ENCODE data around the gene NRXN2.

NRXN2 gene

GRCh38 chr11:64726211-64726641 lies 3.2 kb upstream of the NRXN2 start:
- TF ChIP-seq, protein P1, sequence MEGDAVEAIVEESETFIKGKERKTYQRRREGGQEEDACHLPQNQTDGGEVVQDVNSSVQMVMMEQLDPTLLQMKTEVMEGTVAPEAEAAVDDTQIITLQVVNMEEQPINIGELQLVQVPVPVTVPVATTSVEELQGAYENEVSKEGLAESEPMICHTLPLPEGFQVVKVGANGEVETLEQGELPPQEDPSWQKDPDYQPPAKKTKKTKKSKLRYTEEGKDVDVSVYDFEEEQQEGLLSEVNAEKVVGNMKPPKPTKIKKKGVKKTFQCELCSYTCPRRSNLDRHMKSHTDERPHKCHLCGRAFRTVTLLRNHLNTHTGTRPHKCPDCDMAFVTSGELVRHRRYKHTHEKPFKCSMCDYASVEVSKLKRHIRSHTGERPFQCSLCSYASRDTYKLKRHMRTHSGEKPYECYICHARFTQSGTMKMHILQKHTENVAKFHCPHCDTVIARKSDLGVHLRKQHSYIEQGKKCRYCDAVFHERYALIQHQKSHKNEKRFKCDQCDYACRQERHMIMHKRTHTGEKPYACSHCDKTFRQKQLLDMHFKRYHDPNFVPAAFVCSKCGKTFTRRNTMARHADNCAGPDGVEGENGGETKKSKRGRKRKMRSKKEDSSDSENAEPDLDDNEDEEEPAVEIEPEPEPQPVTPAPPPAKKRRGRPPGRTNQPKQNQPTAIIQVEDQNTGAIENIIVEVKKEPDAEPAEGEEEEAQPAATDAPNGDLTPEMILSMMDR (IDR thresholded peaks at IDR 0.05) = no peak

DNA sequence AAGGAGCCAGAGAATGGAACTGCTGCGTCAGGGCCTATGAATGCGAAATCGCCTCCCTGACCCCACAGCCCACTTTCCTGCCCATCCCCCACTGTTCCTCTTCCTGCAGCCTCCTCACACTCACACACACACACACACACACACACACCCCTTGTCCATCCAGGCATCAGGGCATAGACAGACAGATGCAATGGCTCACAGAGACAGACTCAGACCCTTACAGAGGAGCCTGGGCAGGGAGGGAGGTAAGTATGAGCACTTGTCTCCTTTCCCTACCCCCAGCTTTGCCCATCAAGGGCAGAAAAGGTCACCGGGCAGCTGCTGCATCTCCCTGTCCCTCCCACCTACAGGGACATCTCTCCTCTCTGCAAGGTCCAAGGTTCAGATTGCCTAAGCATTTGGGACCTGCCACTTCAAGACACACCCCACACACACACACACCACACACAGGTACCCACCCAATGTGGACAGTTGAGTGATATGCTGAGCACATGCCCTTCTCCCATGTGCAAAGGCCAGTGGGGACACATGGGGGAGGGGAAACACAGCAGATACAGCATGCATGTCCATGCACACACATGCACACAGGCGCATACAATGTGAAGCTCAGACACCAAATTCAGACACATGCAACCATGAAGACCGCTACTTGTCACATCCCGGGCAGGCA lies 2.0 kb upstream of the NRXN2 start:
- TF ChIP-seq, protein P1 (IDR thresholded peaks at IDR 0.05) = no peak

DNA sequence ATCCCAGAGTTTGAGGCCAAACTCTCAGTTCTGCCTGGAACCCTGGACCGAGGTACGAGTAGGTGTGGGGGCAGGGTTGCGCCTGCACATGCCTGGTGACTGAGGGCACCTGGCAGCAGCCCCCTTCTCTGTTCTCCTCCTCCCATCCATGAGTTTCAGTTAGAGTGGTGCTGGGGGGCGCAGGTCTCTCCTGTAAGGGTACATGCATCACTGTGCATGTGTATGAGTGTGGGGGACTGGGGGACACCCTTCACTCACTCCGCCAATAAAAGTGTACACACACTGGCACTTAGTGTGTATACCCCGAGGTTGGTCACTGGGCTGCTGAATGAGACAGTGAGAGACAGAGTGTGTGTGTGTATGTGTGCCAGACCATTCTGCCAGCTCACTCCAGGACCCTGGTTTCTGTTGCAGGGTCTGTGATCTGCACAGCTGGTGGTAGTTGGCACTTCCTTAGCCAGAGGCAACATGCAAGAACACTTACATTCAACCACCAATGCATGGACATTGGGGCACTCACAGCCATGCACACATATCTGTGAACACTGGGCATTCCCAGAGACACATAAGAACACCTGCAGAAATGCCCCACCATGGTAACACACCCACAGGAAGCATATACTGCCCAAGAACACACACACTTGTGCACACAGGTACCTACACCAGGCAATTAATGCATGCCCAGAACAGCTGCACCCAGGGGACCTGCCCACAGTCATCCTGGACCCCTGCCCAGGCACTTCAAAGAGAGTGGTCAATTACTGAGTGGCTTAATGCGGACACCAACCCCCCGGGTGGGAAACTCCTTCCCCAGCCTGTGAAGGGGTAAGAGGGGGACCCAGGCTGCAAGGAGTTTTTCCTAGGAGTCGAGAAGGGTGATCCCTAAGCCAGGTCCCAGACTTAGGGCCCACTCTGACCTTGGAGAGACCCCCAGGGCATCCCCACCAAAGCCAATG lies 1.2 kb upstream of the NRXN2 start:
- TF ChIP-seq, protein P1 (IDR thresholded peaks at IDR 0.05) = no peak

DNA sequence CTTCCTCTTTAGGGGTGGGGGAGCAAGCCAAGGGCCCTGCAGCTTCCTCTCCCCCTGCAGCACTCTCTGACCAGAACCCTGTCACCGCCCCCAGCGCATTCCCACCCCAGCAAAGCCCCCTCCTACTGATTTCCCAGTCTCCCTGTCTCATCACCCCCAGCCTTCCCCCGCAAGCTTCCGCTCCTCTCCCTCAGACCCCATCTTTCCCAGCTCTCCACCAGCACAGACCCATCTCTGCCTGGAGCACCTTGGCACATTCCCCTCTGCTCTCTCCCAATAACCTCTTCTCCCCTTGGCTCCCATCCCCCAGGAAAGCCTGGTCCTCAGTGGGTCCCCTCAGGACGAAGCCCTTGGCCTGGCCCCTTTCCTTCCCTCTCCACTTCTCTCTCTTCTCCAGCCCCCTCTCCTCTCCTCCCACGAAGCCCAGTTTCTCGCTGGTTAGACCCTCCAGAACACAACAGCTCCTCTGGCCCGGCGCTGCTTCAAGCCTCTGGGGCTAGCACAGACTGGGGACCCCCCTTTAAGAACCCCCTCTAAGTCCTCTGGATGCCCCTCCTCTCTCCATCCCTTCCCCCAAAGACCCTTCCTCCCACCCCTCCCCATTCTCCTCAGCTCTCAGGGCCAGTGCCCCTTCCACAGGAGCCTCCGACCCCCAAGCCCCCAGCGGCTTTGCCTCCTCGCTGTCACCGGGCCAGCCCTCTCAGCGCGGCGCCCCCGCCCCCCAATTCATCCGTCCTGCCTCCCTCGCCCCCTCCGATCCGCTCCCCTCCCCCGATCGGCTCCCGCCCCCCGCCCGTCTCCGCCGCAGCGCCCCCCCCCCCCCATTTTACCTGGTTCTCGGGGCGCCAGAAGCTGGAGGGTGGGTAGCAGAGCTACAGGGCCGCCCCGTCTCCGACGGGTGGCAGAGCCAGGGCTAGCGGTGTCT lies 594 bp downstream of the NRXN2 start:
- TF ChIP-seq, protein P1 (IDR thresholded peaks at IDR 0.05) = no peak

GRCh38 chr11:64721359-64721699 lies 1.7 kb downstream of the NRXN2 start:
- TF ChIP-seq, protein P1 (IDR thresholded peaks at IDR 0.05) = no peak

DNA sequence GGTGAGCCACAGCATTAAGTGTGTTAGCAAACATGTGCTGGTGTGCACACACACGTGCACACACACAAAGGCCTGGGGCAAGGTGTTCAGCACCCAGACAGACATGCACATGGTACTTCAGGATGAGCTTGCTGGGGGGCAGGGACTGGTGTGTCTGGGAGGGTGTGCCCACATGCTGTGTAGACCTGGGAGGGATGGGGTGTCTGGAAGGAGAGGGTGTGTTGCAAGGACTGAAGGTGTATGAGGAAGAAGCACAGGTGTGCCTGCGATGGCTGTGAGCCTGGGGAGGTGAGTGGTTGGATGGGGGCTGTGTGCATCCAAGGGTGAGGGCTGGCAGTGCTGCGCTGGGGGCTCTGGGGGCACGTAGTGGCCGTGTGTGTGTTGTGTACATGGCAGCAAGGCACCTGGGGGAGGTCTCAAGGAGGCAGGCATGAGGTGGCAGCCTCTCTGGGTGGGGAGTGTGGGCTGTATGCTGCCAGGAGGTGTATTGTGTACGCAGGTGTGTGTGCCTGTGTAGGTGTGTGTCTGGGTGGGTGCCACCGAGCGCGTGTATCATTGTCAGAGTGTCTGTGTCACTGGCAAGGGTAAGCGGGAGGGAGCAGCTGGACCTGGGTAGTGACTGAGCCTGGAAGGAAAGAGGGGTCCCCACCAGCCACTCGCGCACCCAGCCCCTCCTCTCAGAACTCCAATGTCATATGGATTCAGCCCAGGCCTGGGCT lies 2.2 kb downstream of the NRXN2 start:
- TF ChIP-seq, protein P1 (IDR thresholded peaks at IDR 0.05) = no peak
